ENCODE results near the gene USP26. TPM values are rescaled to one million over a fixed set of nuclear protein-coding genes. Genes with fewer than 3 reads are reported as not detected.

USP26 gene
- total and polyA plus RNA-seq, 2 donors (not counting 3 experiments of a cell fraction or from before 2014, with no cell fraction given): not detected

DNA sequence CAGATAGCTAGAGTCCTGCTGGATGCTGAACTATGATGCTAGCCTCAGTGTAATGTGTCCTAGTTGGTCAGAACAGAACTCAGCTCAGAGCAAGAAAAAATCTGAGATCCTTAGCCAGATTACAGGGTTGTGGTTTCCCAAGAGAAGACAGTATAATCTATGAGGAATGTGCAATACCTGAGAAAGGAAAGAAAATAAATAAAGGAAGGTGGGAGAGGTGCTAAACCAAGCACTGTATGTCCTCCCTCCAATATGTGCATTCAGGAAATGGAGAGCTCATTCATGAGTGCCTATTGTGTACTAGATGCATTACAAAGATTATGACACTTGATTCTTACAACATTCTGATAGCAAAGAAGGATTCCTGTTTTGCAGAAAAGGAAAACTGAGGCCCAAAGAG lies 7.5 kb downstream of the USP26 start:
- no peak overlapping the region for H3K4me3 ChIP-seq (replicated peaks in 1 of 3; ENCODE audit: insufficient read depth in 1 of 3, low read depth in 1 of 3, low read length in 3 of 3)
- intact Hi-C loops (cut with micrococcal nuclease): no loop called here
- POLR2A ChIA-PET: no interaction called here
- no peaks in the 10 kb centered on the region for H3K4me1 ChIP-seq (ENCODE audit: control insufficient read depth, extremely low read depth, insufficient read depth, low read length)
- CTCF ChIA-PET: no interaction called here
- BruUV-seq (replicated peaks): no TSS peak
- dilution Hi-C loops (cut with MboI; ENCODE audit: extremely low pct_ligation_motif_present, low sequenced_read_pairs): no loop called here
- H3K27me3 ChIP-seq (ENCODE audit: control insufficient read depth in 2 of 2, insufficient read depth in 2 of 2, low read length in 2 of 2): no peaks in the 10 kb centered on the region
- no peaks in the 10 kb centered on the region for H3K9me3 ChIP-seq (replicated peaks; ENCODE audit: control insufficient read depth, insufficient read depth, low read length)
- H3K9ac ChIP-seq (replicated peaks; ENCODE audit: extremely low read depth, insufficient read depth, low read length): no peak overlapping the region
- DNase-seq (ENCODE audit: low read depth, low spot score) (no peak), FAIRE-seq (no peak)
- no peak overlapping the region for H3K4me2 ChIP-seq (ENCODE audit: insufficient read depth, low read length)
- H4K20me1 ChIP-seq (replicated peaks; ENCODE audit: control insufficient read depth, extremely low read depth, insufficient read depth, low read length): no peaks in the 10 kb centered on the region
- no peaks in the 10 kb centered on the region for H3K9me1 ChIP-seq (replicated peaks; ENCODE audit: control insufficient read depth, extremely low read depth, insufficient read depth, low read length)
- H3K27ac ChIP-seq (ENCODE audit: insufficient read depth, low read depth, low read length): no peak overlapping the region
- no peak overlapping the region for H2AFZ ChIP-seq (ENCODE audit: low read depth, low read length)
- no peaks in the 10 kb centered on the region for H3K36me3 ChIP-seq (ENCODE audit: control insufficient read depth in 2 of 2, extremely low read depth in 1 of 2, insufficient read depth in 2 of 2, low read length in 2 of 2)
- no peaks in the 10 kb centered on the region for H3K79me2 ChIP-seq (ENCODE audit: control insufficient read depth, insufficient read depth, low read length)
- no peak for TF ChIP-seq MYC (IDR thresholded peaks at IDR 0.05; ENCODE audit: low read depth, low read length)
- TF ChIP-seq POLR2AphosphoS5 (IDR thresholded peaks at IDR 0.05; ENCODE audit: insufficient read depth, low read depth, low read length): no peak
- no peak for TF ChIP-seq POLR2A (IDR thresholded peaks at IDR 0.05; ENCODE audit: low read depth, low read length)
- no peak for TF ChIP-seq JUN (IDR thresholded peaks at IDR 0.05; ENCODE audit: borderline replicate concordance, insufficient read depth, insufficient read length, low read depth)
- TF ChIP-seq EZH2 (IDR thresholded peaks at IDR 0.05; ENCODE audit: borderline replicate concordance, low read depth, low read length, severe bottlenecking): no peak
- TF ChIP-seq GATA2 (IDR thresholded peaks at IDR 0.05; ENCODE audit: insufficient read depth, insufficient read length, low read depth, low read length): no peak
- TF ChIP-seq FOS (IDR thresholded peaks at IDR 0.05; ENCODE audit: borderline replicate concordance, insufficient read depth, low read length): no peak
- TF ChIP-seq, protein P1, sequence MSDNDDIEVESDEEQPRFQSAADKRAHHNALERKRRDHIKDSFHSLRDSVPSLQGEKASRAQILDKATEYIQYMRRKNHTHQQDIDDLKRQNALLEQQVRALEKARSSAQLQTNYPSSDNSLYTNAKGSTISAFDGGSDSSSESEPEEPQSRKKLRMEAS (IDR thresholded peaks at IDR 0.05; ENCODE audit: insufficient read depth, insufficient read length): no peak
- TF ChIP-seq, protein P2, sequence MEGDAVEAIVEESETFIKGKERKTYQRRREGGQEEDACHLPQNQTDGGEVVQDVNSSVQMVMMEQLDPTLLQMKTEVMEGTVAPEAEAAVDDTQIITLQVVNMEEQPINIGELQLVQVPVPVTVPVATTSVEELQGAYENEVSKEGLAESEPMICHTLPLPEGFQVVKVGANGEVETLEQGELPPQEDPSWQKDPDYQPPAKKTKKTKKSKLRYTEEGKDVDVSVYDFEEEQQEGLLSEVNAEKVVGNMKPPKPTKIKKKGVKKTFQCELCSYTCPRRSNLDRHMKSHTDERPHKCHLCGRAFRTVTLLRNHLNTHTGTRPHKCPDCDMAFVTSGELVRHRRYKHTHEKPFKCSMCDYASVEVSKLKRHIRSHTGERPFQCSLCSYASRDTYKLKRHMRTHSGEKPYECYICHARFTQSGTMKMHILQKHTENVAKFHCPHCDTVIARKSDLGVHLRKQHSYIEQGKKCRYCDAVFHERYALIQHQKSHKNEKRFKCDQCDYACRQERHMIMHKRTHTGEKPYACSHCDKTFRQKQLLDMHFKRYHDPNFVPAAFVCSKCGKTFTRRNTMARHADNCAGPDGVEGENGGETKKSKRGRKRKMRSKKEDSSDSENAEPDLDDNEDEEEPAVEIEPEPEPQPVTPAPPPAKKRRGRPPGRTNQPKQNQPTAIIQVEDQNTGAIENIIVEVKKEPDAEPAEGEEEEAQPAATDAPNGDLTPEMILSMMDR (IDR thresholded peaks at IDR 0.05; ENCODE audit: extremely low read depth in 1 of 2, insufficient read depth in 1 of 2, low read depth in 1 of 2, low read length in 2 of 2): no peak
